ENCODE results near the gene NHLRC2. TPM values are rescaled to one million over a fixed set of nuclear protein-coding genes. Genes with fewer than 3 reads are reported as not detected.
"Not testable (repeated sequence)": the region's sequence is repeated elsewhere in the genome, so short reads cannot be mapped to it uniquely, and the experiment has no call there.

Gene NHLRC2
- total and polyA plus RNA-seq, 2 experiments from 2014 or later: 15.5 to 28.1 TPM

- no peak for TF ChIP-seq REST (IDR thresholded peaks at IDR 0.05; ENCODE audit: unreplicated experiment)
- TF ChIP-seq EZH2 (IDR thresholded peaks at IDR 0.05; ENCODE audit: low read depth, unreplicated experiment): no peak
- no peak for TF ChIP-seq CTCF (conservative IDR thresholded peaks at IDR 0.05; ENCODE audit: low read depth in 2 of 2)
These were observed 86.7 kb downstream of the NHLRC2 start (continued) for GRCh38 chr10:113941140-113941539.

DNA sequence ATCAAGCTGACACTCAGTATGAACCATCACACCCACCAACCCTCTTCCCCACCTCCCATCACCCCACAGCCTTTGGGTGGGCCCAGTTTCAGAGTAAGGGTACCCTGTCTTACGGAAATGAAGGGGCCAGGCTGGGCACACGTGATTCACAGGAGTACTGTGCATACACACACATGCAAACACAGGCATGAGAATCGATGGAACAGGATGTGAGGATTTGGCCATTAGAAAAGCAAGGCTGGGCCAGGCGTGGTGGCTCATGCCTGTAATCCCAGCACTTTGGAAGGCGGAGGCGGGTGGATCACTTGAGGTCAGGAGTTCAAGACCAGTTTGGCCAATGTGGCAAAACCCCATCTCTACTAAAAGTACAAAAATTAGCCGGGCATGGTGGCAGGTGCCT lies 88.7 kb downstream of the NHLRC2 start:
- H3K27ac Mint-ChIP-seq; H3K9me3 Mint-ChIP-seq; DNase-seq (ENCODE audit: low spot score); H3K27me3 Mint-ChIP-seq (ENCODE audit: insufficient read depth, low read depth, poor library complexity); H3K27ac ChIP-seq (ENCODE audit: low read depth); H3K27me3 ChIP-seq (ENCODE audit: insufficient read depth); H3K36me3 Mint-ChIP-seq (ENCODE audit: low read depth); H4K20me1 ChIP-seq (replicated peaks; ENCODE audit: insufficient read depth); H3K4me1 Mint-ChIP-seq; H3K4me3 Mint-ChIP-seq; H3F3A ChIP-seq (replicated peaks; ENCODE audit: low read depth); H2AFZ ChIP-seq; H3K79me2 ChIP-seq (replicated peaks; ENCODE audit: insufficient read depth); H3K4me2 ChIP-seq; ATAC-seq; H3K4me3 ChIP-seq; H3K36me3 ChIP-seq (ENCODE audit: insufficient read depth); H3K4me1 ChIP-seq (ENCODE audit: insufficient read depth): not testable (repeated sequence)
- peaks cover 10% of the 10 kb centered on the region; the same call in 1 of the 2 replicates for H3K9me2 ChIP-seq (ENCODE audit: insufficient read depth)

- Histone ChIP-seq H3K4me3 (no peak overlapping the region), H3K36me3 (ENCODE audit: insufficient read depth) (no peaks in the 10 kb centered on the region), H3K9me2 (ENCODE audit: insufficient read depth) (peaks cover 10% of the 10 kb centered on the region; the same call in 1 of the 2 replicates), H4K20me1 (replicated peaks; ENCODE audit: insufficient read depth) (no peaks in the 10 kb centered on the region), H3F3A (replicated peaks; ENCODE audit: low read depth) (no peaks in the 10 kb centered on the region), H3K4me2 (no peak overlapping the region), H2AFZ (no peak overlapping the region), H3K27me3 (ENCODE audit: insufficient read depth) (no peaks in the 10 kb centered on the region), H3K79me2 (replicated peaks; ENCODE audit: insufficient read depth) (no peaks in the 10 kb centered on the region), H3K4me1 (ENCODE audit: insufficient read depth) (no peaks in the 10 kb centered on the region), H3K27ac (ENCODE audit: low read depth) (no peak overlapping the region)
- DNase-seq (ENCODE audit: low spot score): no peak
- no peak for ATAC-seq
- H3K27me3 Mint-ChIP-seq (ENCODE audit: insufficient read depth, low read depth, poor library complexity): peaks cover 2% of the 10 kb centered on the region
- H3K9me3 Mint-ChIP-seq: no peaks in the 10 kb centered on the region
- H3K4me3 Mint-ChIP-seq: no peak overlapping the region
- no peaks in the 10 kb centered on the region for H3K4me1 Mint-ChIP-seq
- no peak overlapping the region for H3K27ac Mint-ChIP-seq
- no peaks in the 10 kb centered on the region for H3K36me3 Mint-ChIP-seq (ENCODE audit: low read depth)
- TF ChIP-seq STAT1 (IDR thresholded peaks at IDR 0.05; ENCODE audit: unreplicated experiment) (no peak), EZH2 (IDR thresholded peaks at IDR 0.05; ENCODE audit: low read depth, unreplicated experiment) (no peak), CTCF (conservative IDR thresholded peaks at IDR 0.05; ENCODE audit: low read depth in 2 of 2) (no peak), CREB1 (CRISPR knock-in tag; IDR thresholded peaks at IDR 0.05; ENCODE audit: low read depth) (no peak), NANOG (IDR thresholded peaks at IDR 0.05; ENCODE audit: borderline replicate concordance) (no peak), EZH2phosphoT487 (IDR thresholded peaks at IDR 0.05; ENCODE audit: unreplicated experiment) (no peak), REST (IDR thresholded peaks at IDR 0.05; ENCODE audit: unreplicated experiment) (no peak), JUNB (IDR thresholded peaks at IDR 0.05; ENCODE audit: unreplicated experiment) (no peak), POLR2AphosphoS5 (IDR thresholded peaks at IDR 0.05; ENCODE audit: low read depth) (no peak), ZNF331 (CRISPR knock-in tag; IDR thresholded peaks at IDR 0.05; ENCODE audit: low read depth) (no peak)
These were observed 90.7 kb downstream of the NHLRC2 start for GRCh38 chr10:113945075-113945686.

Data from GM23338 (cell line).